PFSK-1 (cell line): Measurements from ENCODE around the gene RFPL4AL1.

Experiments
- POLR2AphosphoS5 ChIP-seq: IDR thresholded peaks from 2 replicates; pipeline ENCODE4 v1.6.1; 2012; ENCODE audit warnings: low read depth, mild to moderate bottlenecking, control low read depth, low read length, moderate library complexity
- SIN3A ChIP-seq: IDR thresholded peaks from 2 replicates; pipeline ENCODE4 v1.6.1; 2012; ENCODE audit warnings: mild to moderate bottlenecking, low read length, moderate library complexity, borderline replicate concordance; ENCODE audit not compliant: insufficient read depth
- TAF1 ChIP-seq: IDR thresholded peaks from 2 replicates; pipeline ENCODE4 v1.6.1; 2012; ENCODE audit warnings: low read length, control low read depth, borderline replicate concordance; ENCODE audit not compliant: insufficient read depth
- TF ChIP-seq, protein P1 (sequence below), 2 experiments: IDR thresholded peaks; 2 replicates each; pipeline versions ENCODE4 v1.6.1 to v1.8.0; 2011 to 2012; ENCODE audit warnings: low read depth in 2 of 2, low read length in 2 of 2, control low read depth in 1 of 2, inconsistent platforms in 1 of 2, mild to moderate bottlenecking in 1 of 2, moderate library complexity in 1 of 2; ENCODE audit not compliant: insufficient read depth in 1 of 2

DNA sequence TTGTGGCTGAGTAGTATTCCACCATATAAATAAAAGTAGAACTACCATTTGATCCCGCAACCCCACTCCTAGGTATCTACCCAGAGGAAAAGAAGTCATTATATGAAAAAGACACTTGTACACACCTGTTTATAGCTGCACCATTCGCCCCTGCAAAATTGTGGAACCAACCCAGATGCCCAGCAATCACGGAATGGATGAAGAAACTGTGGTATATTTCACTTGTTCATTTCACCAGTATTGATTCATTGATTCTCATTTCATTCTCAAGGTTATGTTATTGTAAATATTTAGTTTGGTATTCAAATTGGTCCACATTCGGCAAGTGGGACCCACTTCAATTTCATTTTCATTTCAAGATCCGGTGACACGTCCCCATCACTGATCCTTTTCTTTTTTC is 18.2 kb upstream of the RFPL4AL1 start:
- TF ChIP-seq POLR2AphosphoS5 (no peak), SIN3A (no peak), TAF1 (no peak)
- TF ChIP-seq, protein P1, sequence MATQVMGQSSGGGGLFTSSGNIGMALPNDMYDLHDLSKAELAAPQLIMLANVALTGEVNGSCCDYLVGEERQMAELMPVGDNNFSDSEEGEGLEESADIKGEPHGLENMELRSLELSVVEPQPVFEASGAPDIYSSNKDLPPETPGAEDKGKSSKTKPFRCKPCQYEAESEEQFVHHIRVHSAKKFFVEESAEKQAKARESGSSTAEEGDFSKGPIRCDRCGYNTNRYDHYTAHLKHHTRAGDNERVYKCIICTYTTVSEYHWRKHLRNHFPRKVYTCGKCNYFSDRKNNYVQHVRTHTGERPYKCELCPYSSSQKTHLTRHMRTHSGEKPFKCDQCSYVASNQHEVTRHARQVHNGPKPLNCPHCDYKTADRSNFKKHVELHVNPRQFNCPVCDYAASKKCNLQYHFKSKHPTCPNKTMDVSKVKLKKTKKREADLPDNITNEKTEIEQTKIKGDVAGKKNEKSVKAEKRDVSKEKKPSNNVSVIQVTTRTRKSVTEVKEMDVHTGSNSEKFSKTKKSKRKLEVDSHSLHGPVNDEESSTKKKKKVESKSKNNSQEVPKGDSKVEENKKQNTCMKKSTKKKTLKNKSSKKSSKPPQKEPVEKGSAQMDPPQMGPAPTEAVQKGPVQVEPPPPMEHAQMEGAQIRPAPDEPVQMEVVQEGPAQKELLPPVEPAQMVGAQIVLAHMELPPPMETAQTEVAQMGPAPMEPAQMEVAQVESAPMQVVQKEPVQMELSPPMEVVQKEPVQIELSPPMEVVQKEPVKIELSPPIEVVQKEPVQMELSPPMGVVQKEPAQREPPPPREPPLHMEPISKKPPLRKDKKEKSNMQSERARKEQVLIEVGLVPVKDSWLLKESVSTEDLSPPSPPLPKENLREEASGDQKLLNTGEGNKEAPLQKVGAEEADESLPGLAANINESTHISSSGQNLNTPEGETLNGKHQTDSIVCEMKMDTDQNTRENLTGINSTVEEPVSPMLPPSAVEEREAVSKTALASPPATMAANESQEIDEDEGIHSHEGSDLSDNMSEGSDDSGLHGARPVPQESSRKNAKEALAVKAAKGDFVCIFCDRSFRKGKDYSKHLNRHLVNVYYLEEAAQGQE (IDR thresholded peaks at IDR 0.05; ENCODE audit: insufficient read depth in 1 of 2, low read depth in 2 of 2, low read length in 2 of 2) = no peak
